Measurements from ENCODE around the gene TP63.
"Not testable (repeated sequence)": the region's sequence is repeated elsewhere in the genome, so short reads cannot be mapped to it uniquely, and the experiment has no call there.

The TP63 gene

GRCh38 chr3:189631373-189631408, at the start of gene TP63:
TSS of gene TP63 (plus strand) at chr3:189631389. CDS start at chr3:189631516, 127 bp downstream.
- DNase-seq, result no peak

- DNase-seq, result no peak
Observed at GRCh38 chr3:189582179-189582578, 49.0 kb upstream of the TP63 start.

GRCh38 chr3:189584645-189585044, 46.5 kb upstream of the TP63 start:
- no peak for DNase-seq

- DNase-seq, result no peak
Observed at GRCh38 chr3:189586941-189587663, 44.1 kb upstream of the TP63 start.

GRCh38 chr3:189587664-189588040, 43.5 kb upstream of the TP63 start:
- no peak for DNase-seq

- DNase-seq, result no peak
Observed at GRCh38 chr3:189588070-189588469, 43.1 kb upstream of the TP63 start.

- DNase-seq, result no peak
Observed at GRCh38 chr3:189588475-189589178, 42.6 kb upstream of the TP63 start.

GRCh38 chr3:189589179-189589569, 42.0 kb upstream of the TP63 start:
- no peak for DNase-seq

- no peak for DNase-seq
Observed at GRCh38 chr3:189590223-189590622, 41.0 kb upstream of the TP63 start.

GRCh38 chr3:189593581-189593980, 37.6 kb upstream of the TP63 start:
- DNase-seq, result no peak

- not testable (repeated sequence) for DNase-seq
Observed at GRCh38 chr3:189596078-189596979, 34.9 kb upstream of the TP63 start.

- DNase-seq, result no peak
Observed at GRCh38 chr3:189597918-189598317, 33.3 kb upstream of the TP63 start.

- no peak for DNase-seq
Observed at GRCh38 chr3:189598530-189599225, 32.5 kb upstream of the TP63 start.

- no peak for DNase-seq
Observed at GRCh38 chr3:189602471-189602870, 28.7 kb upstream of the TP63 start.

- no peak for DNase-seq
Observed at GRCh38 chr3:189605717-189606116, 25.5 kb upstream of the TP63 start.

GRCh38 chr3:189606774-189607173, 24.4 kb upstream of the TP63 start:
- no peak for DNase-seq

- DNase-seq, result not testable (repeated sequence)
Observed at GRCh38 chr3:189612641-189613040, 18.5 kb upstream of the TP63 start.

GRCh38 chr3:189613122-189613521, 18.1 kb upstream of the TP63 start:
- DNase-seq, result no peak

GRCh38 chr3:189621948-189622603, 9.1 kb upstream of the TP63 start:
- DNase-seq, result no peak

GRCh38 chr3:189622629-189623028, 8.6 kb upstream of the TP63 start:
- no peak for DNase-seq

GRCh38 chr3:189624130-189624529, 7.1 kb upstream of the TP63 start:
- no peak for DNase-seq

GRCh38 chr3:189625071-189625470, 6.1 kb upstream of the TP63 start:
- DNase-seq, result no peak

- no peak for DNase-seq
Observed at GRCh38 chr3:189625572-189625971, 5.6 kb upstream of the TP63 start.

Measured in stimulated activated CD4-positive, alpha-beta T cell treated with anti-CD3 and anti-CD28 coated beads, Interleukin-2, amount 100 ng/mL, for 24 hours (primary cell).